ENCODE data around the gene ZFAND6.

DNA sequence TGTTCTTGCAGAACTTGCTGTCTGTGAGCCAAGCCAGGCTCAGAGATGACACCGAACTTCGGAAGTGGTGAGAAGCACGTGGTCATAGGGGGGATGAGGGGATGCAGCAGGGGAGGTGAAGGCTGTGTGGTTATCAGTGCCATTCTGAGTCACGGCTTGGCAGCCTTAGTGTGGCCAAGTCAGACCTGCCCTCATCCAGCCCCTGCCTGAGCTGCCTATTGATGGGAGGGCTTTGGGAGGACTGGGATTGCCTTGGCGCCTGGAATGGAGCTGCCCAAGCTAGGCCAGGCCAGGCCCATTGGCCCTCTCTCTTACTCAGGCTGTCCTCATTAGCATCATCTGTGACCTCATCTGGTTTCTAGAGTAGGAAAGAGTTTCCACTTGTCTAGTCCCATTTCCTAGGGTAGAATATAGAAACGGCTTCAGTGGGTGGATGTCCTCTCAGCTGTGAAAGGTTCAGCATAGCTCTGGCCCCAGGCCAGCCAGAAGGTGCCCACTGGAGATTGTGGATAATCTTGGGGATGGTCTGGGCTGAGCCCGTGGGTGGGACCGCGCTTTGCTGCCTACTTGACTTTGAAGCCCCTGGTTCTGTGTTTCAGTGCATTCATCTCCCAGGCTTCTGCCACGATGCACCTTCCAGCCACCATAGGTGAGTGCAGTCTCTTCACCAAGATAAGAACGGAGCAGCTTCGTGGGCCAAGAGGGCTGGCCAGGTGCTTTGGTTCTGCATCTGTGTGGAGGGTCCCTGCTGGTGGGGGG is 100.5 kb downstream of the ZFAND6 start:
- TF ChIP-seq, protein P1, sequence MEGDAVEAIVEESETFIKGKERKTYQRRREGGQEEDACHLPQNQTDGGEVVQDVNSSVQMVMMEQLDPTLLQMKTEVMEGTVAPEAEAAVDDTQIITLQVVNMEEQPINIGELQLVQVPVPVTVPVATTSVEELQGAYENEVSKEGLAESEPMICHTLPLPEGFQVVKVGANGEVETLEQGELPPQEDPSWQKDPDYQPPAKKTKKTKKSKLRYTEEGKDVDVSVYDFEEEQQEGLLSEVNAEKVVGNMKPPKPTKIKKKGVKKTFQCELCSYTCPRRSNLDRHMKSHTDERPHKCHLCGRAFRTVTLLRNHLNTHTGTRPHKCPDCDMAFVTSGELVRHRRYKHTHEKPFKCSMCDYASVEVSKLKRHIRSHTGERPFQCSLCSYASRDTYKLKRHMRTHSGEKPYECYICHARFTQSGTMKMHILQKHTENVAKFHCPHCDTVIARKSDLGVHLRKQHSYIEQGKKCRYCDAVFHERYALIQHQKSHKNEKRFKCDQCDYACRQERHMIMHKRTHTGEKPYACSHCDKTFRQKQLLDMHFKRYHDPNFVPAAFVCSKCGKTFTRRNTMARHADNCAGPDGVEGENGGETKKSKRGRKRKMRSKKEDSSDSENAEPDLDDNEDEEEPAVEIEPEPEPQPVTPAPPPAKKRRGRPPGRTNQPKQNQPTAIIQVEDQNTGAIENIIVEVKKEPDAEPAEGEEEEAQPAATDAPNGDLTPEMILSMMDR (IDR thresholded peaks at IDR 0.05; ENCODE audit: poor library complexity, severe bottlenecking), result no peak
- no peak for TF ChIP-seq RAD21 (conservative IDR thresholded peaks at IDR 0.05)
- no peak for TF ChIP-seq POLR2AphosphoS5 (IDR thresholded peaks at IDR 0.05)
- no peak for TF ChIP-seq EP300 (conservative IDR thresholded peaks at IDR 0.05; ENCODE audit: poor library complexity, severe bottlenecking)
- TF ChIP-seq, protein P2, sequence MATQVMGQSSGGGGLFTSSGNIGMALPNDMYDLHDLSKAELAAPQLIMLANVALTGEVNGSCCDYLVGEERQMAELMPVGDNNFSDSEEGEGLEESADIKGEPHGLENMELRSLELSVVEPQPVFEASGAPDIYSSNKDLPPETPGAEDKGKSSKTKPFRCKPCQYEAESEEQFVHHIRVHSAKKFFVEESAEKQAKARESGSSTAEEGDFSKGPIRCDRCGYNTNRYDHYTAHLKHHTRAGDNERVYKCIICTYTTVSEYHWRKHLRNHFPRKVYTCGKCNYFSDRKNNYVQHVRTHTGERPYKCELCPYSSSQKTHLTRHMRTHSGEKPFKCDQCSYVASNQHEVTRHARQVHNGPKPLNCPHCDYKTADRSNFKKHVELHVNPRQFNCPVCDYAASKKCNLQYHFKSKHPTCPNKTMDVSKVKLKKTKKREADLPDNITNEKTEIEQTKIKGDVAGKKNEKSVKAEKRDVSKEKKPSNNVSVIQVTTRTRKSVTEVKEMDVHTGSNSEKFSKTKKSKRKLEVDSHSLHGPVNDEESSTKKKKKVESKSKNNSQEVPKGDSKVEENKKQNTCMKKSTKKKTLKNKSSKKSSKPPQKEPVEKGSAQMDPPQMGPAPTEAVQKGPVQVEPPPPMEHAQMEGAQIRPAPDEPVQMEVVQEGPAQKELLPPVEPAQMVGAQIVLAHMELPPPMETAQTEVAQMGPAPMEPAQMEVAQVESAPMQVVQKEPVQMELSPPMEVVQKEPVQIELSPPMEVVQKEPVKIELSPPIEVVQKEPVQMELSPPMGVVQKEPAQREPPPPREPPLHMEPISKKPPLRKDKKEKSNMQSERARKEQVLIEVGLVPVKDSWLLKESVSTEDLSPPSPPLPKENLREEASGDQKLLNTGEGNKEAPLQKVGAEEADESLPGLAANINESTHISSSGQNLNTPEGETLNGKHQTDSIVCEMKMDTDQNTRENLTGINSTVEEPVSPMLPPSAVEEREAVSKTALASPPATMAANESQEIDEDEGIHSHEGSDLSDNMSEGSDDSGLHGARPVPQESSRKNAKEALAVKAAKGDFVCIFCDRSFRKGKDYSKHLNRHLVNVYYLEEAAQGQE (IDR thresholded peaks at IDR 0.05; ENCODE audit: borderline replicate concordance), result no peak
